Measurements from ENCODE around the gene SUMO3.
A peak's percentile ranks its signal among the peaks of the same experiment; 100 is the strongest.

SUMO3 gene

GRCh38 chr21:44778094-44778493 is 39.8 kb downstream of the SUMO3 start:
- DNase-seq = no peak

- no peak for DNase-seq
Measured at GRCh38 chr21:44774972-44775371, 42.9 kb downstream of the SUMO3 start.

GRCh38 chr21:44773291-44773932 is 44.5 kb downstream of the SUMO3 start:
- DNase-seq = peak; percentile 93

GRCh38 chr21:44771896-44772525 is 45.9 kb downstream of the SUMO3 start:
- no peak for DNase-seq

- DNase-seq = peak; percentile 79
Measured at GRCh38 chr21:44767834-44768831, 49.7 kb downstream of the SUMO3 start.

- DNase-seq = no peak
Measured at GRCh38 chr21:44766818-44767354, 51.0 kb downstream of the SUMO3 start.

- DNase-seq = no peak
Measured at GRCh38 chr21:44766014-44766817, 51.6 kb downstream of the SUMO3 start.

- DNase-seq = no peak
Measured at GRCh38 chr21:44765231-44766013, 52.4 kb downstream of the SUMO3 start.

- no peak for DNase-seq
Measured at GRCh38 chr21:44764319-44765230, 53.3 kb downstream of the SUMO3 start.

- no peak for DNase-seq
Measured at GRCh38 chr21:44763451-44764318, 54.2 kb downstream of the SUMO3 start.

- DNase-seq = no peak
Measured at GRCh38 chr21:44763050-44763378, 54.8 kb downstream of the SUMO3 start.

GRCh38 chr21:44762221-44763049 is 55.4 kb downstream of the SUMO3 start:
- DNase-seq = no peak

- no peak for DNase-seq
Measured at GRCh38 chr21:44761747-44762208, 56.1 kb downstream of the SUMO3 start.

GRCh38 chr21:44761011-44761729 is 56.7 kb downstream of the SUMO3 start:
- no peak for DNase-seq

GRCh38 chr21:44760376-44760775 is 57.5 kb downstream of the SUMO3 start:
- no peak for DNase-seq

- no peak for DNase-seq
Measured at GRCh38 chr21:44759628-44760285, 58.1 kb downstream of the SUMO3 start.

Data from eye (tissue), 1 donor.